Hindlimb muscle (tissue), 1 donor: Measurements from ENCODE around the gene SBDS. TPM values are rescaled to one million over a fixed set of nuclear protein-coding genes. Genes with fewer than 3 reads are reported as not detected.
"Not testable (repeated sequence)": the region's sequence is repeated elsewhere in the genome, so short reads cannot be mapped to it uniquely, and the experiment has no call there.

Source experiments
- DNase-seq: peaks from one replicate; pipeline ENCODE4 v3.0.0-alpha.2; 2013
- polyA plus RNA-seq: library from polyadenylated mRNA; unstranded; fragments of 120-200 nt; gene quantifications from one replicate; pipeline ENCODE4 v1.2.1, GENCODE V29; 2013; ENCODE audit not compliant: insufficient read length

SBDS gene
- polyA plus RNA-seq, 1 donor = 202 TPM

GRCh38 chr7:66994691-66995049, 716 bp downstream of the SBDS start:
- DNase-seq = not testable (repeated sequence)

DNA sequence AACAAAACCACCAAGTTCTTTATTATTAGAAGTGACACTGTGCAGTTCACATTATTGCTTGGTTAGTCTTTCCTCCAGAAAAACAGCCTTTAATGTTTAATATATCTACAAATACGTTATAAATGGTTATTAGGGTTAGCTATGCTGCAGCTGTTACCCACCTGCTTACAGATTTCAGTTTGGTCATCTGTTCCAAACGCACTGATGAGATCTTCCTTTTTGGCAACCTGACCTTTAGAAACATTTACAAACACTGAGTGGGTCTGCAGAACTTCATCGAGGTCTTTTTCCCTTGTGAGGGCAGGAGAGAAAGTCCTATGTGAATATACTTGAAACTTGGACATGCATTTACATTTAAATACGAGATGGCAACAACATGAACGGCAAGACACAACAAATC, 1.3 kb downstream of the SBDS start:
- not testable (repeated sequence) for DNase-seq

DNA sequence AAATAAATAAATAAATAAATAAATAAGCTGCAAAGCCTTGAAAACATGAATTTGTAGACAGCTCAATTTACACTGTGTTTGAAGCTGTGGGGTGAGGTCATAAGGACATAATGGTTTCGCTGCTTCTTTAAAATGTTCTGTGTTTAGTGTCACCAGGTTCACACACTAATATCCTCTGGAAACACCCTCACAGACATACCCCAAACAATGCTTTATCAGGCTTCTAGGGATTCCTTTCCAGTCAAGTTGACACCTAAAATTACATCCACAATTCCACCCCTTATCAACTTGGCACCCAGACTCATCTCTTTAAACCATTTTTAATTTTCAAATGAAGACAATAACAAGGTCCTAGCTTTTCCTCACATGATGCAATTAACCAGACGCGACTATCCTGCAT, 5.8 kb downstream of the SBDS start:
- DNase-seq = not testable (repeated sequence)

GRCh38 chr7:66980336-66980735, 15.1 kb downstream of the SBDS start:
- DNase-seq = not testable (repeated sequence)

- not testable (repeated sequence) for DNase-seq
These were observed 16.4 kb downstream of the SBDS start for GRCh38 chr7:66979013-66979412.

DNA sequence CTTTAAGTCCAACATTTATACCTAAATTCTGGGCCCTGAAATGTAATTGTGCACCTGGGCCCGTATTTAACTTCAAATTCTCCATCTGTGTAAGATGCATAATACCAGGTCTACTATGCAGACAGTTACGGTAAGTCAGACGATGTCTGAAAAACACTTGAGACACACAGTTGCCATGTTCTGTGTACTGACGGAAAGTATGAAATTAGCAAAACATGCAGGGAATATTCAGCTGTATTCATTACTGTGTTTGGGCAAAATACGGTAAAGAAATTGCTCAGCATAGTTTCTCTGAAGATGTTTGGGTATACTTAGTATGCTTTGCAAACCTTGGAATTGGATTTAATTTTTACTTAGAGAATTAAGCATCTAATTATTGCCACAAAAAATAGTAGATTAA, 17.1 kb downstream of the SBDS start:
- not testable (repeated sequence) for DNase-seq

DNA sequence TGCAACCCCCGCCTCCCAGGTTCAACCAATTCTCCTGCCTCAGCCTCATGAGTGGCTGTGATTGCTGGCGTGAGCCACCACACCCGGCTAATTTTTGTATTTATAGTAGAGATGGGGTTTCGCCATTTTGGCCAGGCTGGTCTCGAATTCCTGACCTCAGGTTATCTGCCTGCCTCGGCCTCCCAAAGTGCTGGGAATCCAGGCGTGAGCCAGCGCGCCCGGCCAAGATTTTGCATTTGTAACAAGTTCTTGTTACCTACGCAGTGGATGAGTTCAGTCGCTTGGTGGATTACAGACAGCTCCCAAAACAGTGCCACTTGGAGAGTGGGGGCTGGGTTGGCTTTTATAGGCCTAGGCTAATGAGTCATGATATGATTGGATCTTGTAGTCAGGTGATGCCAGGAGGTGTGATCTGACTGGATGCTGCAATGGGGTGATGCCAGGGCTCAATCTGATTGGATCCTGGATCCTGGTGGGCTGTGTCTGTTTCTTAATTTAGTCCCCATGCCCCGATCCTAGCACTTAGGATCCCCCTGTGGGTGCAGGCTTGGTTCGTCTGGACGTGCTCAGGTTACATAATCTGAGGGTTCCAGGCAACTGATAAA, 20.3 kb downstream of the SBDS start:
- DNase-seq = no peak

GRCh38 chr7:66970310-66970709, 25.1 kb downstream of the SBDS start:
- DNase-seq = no peak

DNA sequence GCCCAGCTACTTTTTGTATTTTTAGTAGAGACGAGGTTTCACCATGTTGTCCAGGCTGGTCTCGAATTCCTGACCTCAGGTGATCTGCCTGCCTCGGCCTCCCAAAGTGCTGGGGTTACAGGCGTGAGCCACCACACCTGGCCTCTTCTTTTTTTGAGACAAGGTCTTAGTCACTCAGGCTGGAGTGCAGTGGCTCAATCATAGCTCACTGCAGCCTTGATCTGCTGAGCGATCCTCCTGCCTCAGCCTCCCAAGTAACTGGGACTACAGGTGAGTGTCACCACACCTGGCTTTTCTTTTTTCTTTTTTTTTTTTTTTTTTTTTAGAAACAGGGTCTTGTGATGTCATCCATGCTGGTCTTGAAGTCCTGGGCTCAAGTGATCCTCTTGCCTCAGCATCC, 26.4 kb downstream of the SBDS start:
- not testable (repeated sequence) for DNase-seq

GRCh38 chr7:66967029-66967428, 28.4 kb downstream of the SBDS start:
- no peak for DNase-seq

DNA sequence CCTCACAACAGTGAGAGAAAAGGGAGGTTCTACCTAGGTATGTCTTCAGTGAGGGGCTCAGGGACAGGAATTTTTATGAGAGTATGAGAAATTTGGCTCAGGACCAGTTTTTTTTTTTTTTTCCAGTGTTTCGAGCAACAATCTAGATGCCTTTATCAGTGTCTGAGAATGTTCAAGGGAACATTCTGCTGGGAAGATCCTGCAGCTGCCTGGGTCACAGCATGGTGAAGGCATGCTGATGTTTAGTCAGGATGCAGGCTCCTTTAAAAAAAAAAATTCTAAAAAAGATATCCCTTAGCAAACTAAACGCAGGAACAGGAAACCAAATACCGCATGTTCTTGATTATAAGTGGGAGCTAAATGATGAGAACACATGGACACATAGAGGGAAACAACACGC, 31.0 kb downstream of the SBDS start:
- no peak for DNase-seq

- DNase-seq = no peak
These were observed 34.3 kb downstream of the SBDS start for GRCh38 chr7:66961096-66961495.

DNA sequence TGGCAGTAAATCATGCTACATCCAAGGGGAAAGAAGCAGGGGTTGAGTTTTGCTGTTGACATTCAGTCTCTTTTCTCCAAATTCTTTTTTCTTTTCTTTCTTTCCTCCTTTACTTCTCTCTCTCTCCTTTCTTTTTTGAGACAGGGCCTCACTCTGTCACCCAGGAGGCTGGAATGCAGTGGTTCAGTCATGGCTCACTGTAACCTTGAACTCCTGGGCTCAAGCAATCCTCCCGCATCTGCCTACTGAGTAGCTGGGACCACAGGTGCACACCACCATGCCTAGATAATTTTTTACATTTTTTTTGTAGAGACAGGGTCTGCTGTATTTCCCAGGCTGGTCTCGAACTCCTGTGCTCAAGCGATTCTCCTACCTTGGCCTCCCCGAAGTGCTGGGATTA, 35.2 kb downstream of the SBDS start:
- DNase-seq = no peak

GRCh38 chr7:66958538-66959350, 36.6 kb downstream of the SBDS start:
- DNase-seq = no peak

GRCh38 chr7:66957595-66958290, 37.6 kb downstream of the SBDS start:
- no peak for DNase-seq

DNA sequence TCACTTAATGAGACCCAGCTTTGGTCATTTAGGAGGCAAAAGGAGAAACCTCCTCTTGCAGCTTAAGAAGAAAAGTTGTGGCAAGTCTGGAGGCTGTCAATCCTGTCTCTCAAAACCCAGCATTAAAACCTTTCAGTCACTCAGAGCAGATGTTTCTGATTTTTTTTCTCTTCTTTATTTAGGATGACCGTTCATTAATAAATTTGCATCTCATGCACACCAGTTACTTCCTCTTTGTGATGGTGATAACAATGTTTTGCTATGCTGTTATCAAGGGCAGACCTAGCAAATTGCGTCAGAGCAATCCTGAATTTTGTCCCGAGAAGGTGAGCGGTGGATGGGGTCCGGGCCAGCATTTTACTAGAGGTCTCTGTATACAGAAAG, 42.4 kb downstream of the SBDS start:
- DNase-seq = no peak

GRCh38 chr7:66952343-66953043, 42.9 kb downstream of the SBDS start:
- no peak for DNase-seq

GRCh38 chr7:66950763-66951162, 44.6 kb downstream of the SBDS start:
- no peak for DNase-seq

- no peak for DNase-seq
These were observed 45.1 kb downstream of the SBDS start for GRCh38 chr7:66950311-66950710.

GRCh38 chr7:66948480-66949109, 46.8 kb downstream of the SBDS start:
- DNase-seq = no peak

DNA sequence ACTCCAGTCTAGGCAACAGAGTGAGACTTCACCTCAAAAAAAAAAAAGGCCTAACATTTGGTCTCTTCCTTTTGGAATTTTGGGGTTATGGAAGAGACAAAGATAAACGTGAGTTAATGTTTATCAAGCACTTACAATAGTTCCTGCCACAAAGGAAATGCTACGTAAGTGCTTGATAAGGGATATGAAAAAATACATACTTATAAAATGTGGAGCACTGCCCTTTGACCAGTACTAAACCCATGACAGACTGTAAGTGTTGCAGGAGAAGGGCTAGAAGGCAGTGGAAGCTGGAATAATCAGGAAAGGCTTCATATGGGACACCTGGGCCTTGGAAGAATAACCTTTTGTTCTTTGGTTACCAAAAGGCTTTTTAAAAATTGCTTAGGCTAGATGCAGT, 48.8 kb downstream of the SBDS start:
- DNase-seq = no peak

DNA sequence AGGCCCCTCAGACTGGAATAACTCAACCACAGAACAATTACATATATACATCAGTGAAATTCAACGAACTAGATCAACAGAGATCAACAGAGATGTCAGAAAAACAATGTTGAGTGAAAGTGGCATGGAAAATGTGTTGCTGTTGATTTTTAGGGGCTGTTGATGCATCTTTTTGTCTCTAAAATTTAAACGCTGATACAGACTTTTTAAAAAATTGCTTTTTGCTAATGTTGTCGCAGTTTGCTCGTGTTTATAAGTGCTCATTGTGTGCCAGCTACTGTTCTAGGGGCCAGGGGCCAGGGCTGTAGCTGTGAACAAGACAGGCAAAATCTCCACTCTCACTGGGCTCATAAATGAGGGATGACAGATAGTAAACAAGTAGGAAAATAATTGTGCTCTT, 56.1 kb downstream of the SBDS start:
- DNase-seq = no peak

GRCh38 chr7:66937940-66938339, 57.4 kb downstream of the SBDS start:
- DNase-seq = no peak
